Cardiac muscle cell (in vitro differentiated cells and primary cell): ENCODE measurements around the gene NPL. TPM values are rescaled to one million over a fixed set of nuclear protein-coding genes. Genes with fewer than 3 reads are reported as not detected.

Experiments used
- DNase-seq, 2 donors: peaks; one replicate each; pipeline versions ENCODE4 v3.0.0 to v3.0.0-alpha.2; 2010 to 2017; ENCODE audit warnings: low read depth in 1 of 2, low spot score in 1 of 2
- H3K27ac ChIP-seq: fragments of 200-600 bp; sonication (generic); 2 replicates; pipeline ENCODE4 v1.5.1; 2016
- H3K27me3 ChIP-seq: fragments of 200-600 bp; sonication (generic); 2 replicates; pipeline ENCODE4 v1.6.0; 2016; ENCODE audit warnings: control low read depth
- H3K36me3 ChIP-seq: fragments of 200-600 bp; sonication (generic); 2 replicates; pipeline ENCODE4 v1.5.1; 2016; ENCODE audit warnings: control low read depth
- H3K4me1 ChIP-seq: fragments of 200-600 bp; sonication (generic); 2 replicates; pipeline ENCODE4 v1.8.1; 2017; ENCODE audit warnings: low read depth, mild to moderate bottlenecking, mixed run types
- H3K4me3 ChIP-seq: fragments of 200-600 bp; sonication (generic); 2 replicates; pipeline ENCODE4 v1.5.1; 2016; ENCODE audit warnings: mild to moderate bottlenecking
- H3K9me3 ChIP-seq: fragments of 200-600 bp; sonication (generic); 2 replicates; pipeline ENCODE4 v1.5.1; 2017; ENCODE audit warnings: low read depth, mild to moderate bottlenecking, control low read depth
- polyA plus RNA-seq: library from polyadenylated mRNA; unstranded; fragments of >200 nt; fragmentation: Nextera tagmentation; extraction: Ambion mirVana; gene quantifications from 2 replicates; pipeline ENCODE4 v1.2.1, GENCODE V29; 2016
- total RNA-seq: library from RNA; depleted of rRNA; stranded (reverse); fragments of >200 nt; gene quantifications from 2 replicates; pipeline ENCODE4 v1.2.3, GENCODE V29; 2016
- TF ChIP-seq, protein P1 (sequence below): IDR thresholded peaks from 2 replicates; pipeline ENCODE4 v1.5.1; 2012; ENCODE audit warnings: low read depth, mild to moderate bottlenecking, low read length

NPL gene
- total and polyA plus RNA-seq, 2 experiments from 2014 or later: 0.66 to 1.9 TPM

- no peaks in the 10 kb centered on the region for H3K9me3 ChIP-seq
- H3K27me3 ChIP-seq: no peaks in the 10 kb centered on the region
- no peaks in the 10 kb centered on the region for H3K4me1 ChIP-seq
- no peak overlapping the region for H3K4me3 ChIP-seq
- no peaks in the 10 kb centered on the region for H3K36me3 ChIP-seq
- TF ChIP-seq, protein P1, sequence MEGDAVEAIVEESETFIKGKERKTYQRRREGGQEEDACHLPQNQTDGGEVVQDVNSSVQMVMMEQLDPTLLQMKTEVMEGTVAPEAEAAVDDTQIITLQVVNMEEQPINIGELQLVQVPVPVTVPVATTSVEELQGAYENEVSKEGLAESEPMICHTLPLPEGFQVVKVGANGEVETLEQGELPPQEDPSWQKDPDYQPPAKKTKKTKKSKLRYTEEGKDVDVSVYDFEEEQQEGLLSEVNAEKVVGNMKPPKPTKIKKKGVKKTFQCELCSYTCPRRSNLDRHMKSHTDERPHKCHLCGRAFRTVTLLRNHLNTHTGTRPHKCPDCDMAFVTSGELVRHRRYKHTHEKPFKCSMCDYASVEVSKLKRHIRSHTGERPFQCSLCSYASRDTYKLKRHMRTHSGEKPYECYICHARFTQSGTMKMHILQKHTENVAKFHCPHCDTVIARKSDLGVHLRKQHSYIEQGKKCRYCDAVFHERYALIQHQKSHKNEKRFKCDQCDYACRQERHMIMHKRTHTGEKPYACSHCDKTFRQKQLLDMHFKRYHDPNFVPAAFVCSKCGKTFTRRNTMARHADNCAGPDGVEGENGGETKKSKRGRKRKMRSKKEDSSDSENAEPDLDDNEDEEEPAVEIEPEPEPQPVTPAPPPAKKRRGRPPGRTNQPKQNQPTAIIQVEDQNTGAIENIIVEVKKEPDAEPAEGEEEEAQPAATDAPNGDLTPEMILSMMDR: no peak
- H3K27ac ChIP-seq: no peak overlapping the region
- no peak for DNase-seq
These were observed 19.9 kb downstream of the NPL start for GRCh38 chr1:182809414-182809957.

DNA sequence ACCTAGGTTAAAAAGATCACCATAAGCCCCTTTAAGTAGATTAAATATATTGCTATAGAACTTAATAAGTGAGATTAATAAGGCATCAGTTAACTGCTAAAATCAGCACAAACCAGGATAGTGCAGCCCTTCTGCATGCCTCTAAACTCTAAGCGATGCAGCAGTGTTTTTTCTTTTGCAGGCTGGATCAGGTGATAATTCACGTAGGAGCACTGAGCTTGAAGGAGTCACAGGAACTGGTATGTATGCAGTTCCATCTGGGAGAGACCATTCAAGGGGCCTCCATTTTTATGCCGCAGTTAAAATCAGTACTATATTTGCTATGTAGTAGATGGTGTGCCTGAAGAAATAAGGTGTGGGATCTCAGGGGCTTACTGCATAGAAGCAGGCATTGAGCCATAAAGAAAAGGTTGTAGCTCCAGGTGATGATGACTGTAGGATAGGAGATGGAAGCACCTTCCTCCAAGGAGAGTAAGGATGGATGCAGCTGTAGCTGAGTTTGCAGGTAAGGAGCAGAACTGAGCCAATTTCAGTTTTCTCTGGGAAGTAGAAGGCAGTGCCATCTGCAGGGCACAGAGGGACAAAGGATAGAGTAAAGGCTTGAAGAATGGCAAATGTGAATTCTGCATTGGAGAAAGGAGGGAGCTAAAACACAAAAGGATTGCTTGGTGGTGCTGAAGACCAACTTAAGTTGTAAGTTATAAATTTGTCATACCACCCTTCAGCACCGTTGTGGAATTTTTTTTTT, 22.6 kb downstream of the NPL start:
- no peak for DNase-seq
- TF ChIP-seq, protein P1: no peak
- Histone ChIP-seq H3K9me3 (no peaks in the 10 kb centered on the region), H3K4me1 (peaks cover 6% of the 10 kb centered on the region), H3K27me3 (no peaks in the 10 kb centered on the region), H3K4me3 (no peak overlapping the region), H3K27ac (no peak overlapping the region), H3K36me3 (no peaks in the 10 kb centered on the region)

- no peak for DNase-seq
- Histone ChIP-seq H3K4me1 (peaks cover 6% of the 10 kb centered on the region), H3K36me3 (no peaks in the 10 kb centered on the region), H3K27me3 (no peaks in the 10 kb centered on the region), H3K4me3 (no peak overlapping the region), H3K9me3 (no peaks in the 10 kb centered on the region), H3K27ac (no peak overlapping the region)
- TF ChIP-seq, protein P1: no peak
These were observed 27.3 kb downstream of the NPL start for GRCh38 chr1:182816863-182817262.

DNA sequence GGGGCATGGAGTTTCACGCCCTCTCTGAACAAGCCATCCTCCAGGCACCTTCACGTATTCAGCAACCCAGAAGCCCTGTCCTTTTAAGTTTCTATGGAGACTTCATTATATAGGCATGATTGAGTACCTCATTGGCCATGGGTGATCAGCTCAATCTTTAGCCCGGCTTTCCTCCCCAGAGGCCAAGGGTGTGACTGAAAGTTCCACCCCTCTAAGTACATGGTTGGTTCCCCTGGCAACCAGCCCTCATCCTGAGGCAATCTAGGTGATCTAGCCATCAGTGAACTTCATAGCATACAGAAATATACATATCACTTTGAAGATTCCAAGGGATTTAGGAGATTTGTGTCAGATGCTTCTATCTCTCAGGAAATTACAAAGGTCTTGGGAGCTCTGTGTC, 28.2 kb downstream of the NPL start:
- peaks cover 6% of the 10 kb centered on the region for H3K4me1 ChIP-seq
- H3K27ac ChIP-seq: no peak overlapping the region
- H3K4me3 ChIP-seq: no peak overlapping the region
- no peaks in the 10 kb centered on the region for H3K9me3 ChIP-seq
- TF ChIP-seq, protein P1: no peak
- no peaks in the 10 kb centered on the region for H3K36me3 ChIP-seq
- no peak for DNase-seq
- no peaks in the 10 kb centered on the region for H3K27me3 ChIP-seq

- DNase-seq: no peak
- no peak overlapping the region for H3K4me3 ChIP-seq
- H3K27ac ChIP-seq: no peak overlapping the region
- no peaks in the 10 kb centered on the region for H3K9me3 ChIP-seq
- no peaks in the 10 kb centered on the region for H3K4me1 ChIP-seq
- TF ChIP-seq, protein P1: no peak
- no peaks in the 10 kb centered on the region for H3K27me3 ChIP-seq
- no peaks in the 10 kb centered on the region for H3K36me3 ChIP-seq
These were observed 33.6 kb downstream of the NPL start for GRCh38 chr1:182823220-182823619.
